Measurements from ENCODE around the gene STING1. TPM values are rescaled to one million over a fixed set of nuclear protein-coding genes. Genes with fewer than 3 reads are reported as not detected.

Gene STING1
- 26.6 and 32.8 TPM in 2 replicates for total RNA-seq (2014; rRNA removed; shearing (Covaris generic))

GRCh38 chr5:139482050-139482889 lies at the start of gene STING1:
TSS of gene STING1 (minus strand) at chr5:139482758. CDS start at chr5:139481704, 1,054 bp downstream.

GRCh38 chr5:139470821-139471300 lies 11.7 kb downstream of the STING1 start, which contains the start of gene SMIM33:
TSS of gene SMIM33 (plus strand) at chr5:139471004. CDS start at chr5:139471122, 118 bp downstream.

GRCh38 chr5:139462586-139463276 lies 19.8 kb downstream of the STING1 start, which contains the start of gene ECSCR:
TSS of gene ECSCR (minus strand) at chr5:139462743. CDS start at chr5:139462670, 73 bp downstream.

GRCh38 chr5:139439013-139439903 lies 43.3 kb downstream of the STING1 start, which contains the start of gene DNAJC18:
TSS of gene DNAJC18 (minus strand) at chr5:139439525. CDS start at chr5:139439445, 80 bp downstream.

Small RNA genes lying within 50 kb of the gene (small RNA-seq; reads per million reads assigned to genes)
- 1.2 reads per million, percentile 59 among the genes with 10 or more reads in this experiment for gene RNU5B-4P

Other genes with a start within 250 kb of the STING1 start
- gene MATR3, start 189.0 kb downstream of the STING1 start, total RNA-seq (2014; rRNA removed; shearing (Covaris generic)) = 244 and 298 TPM in 2 replicates
- 87.0 and 92.3 TPM in 2 replicates for gene PAIP2, start 140.9 kb downstream of the STING1 start, total RNA-seq (2014; rRNA removed; shearing (Covaris generic))
- not detected in 2 replicates for gene SLC23A1, start 99.5 kb downstream of the STING1 start, total RNA-seq (2014; rRNA removed; shearing (Covaris generic))
- gene MZB1, start 92.8 kb downstream of the STING1 start, total RNA-seq (2014; rRNA removed; shearing (Covaris generic)) = 1.4 TPM in 1 of 2 replicates, not detected in the other
- 0.79 and 1.1 TPM in 2 replicates for gene PROB1, start 87.7 kb downstream of the STING1 start, total RNA-seq (2014; rRNA removed; shearing (Covaris generic))
- 13.7 and 18.1 TPM in 2 replicates for gene SPATA24, start 78.7 kb downstream of the STING1 start, total RNA-seq (2014; rRNA removed; shearing (Covaris generic))
- 3.9 and 4.4 TPM in 2 replicates for gene DNAJC18, start 43.2 kb downstream of the STING1 start, total RNA-seq (2014; rRNA removed; shearing (Covaris generic))
- 1.2 TPM in 1 of 2 replicates, not detected in the other for gene ECSCR, start 20.0 kb downstream of the STING1 start, total RNA-seq (2014; rRNA removed; shearing (Covaris generic))
- not detected in 2 replicates for gene SMIM33, start 11.8 kb downstream of the STING1 start, total RNA-seq (2014; rRNA removed; shearing (Covaris generic))
- gene UBE2D2, start 78.6 kb upstream of the STING1 start, total RNA-seq (2014; rRNA removed; shearing (Covaris generic)) = 53.1 and 81.2 TPM in 2 replicates
- gene CXXC5, start 165.6 kb upstream of the STING1 start, total RNA-seq (2014; rRNA removed; shearing (Covaris generic)) = 40.5 and 57.8 TPM in 2 replicates

All from A375 (cell line).